T47D (cell line): ENCODE results near the gene APOBEC3H.
"Not testable (repeated sequence)": the region's sequence is repeated elsewhere in the genome, so short reads cannot be mapped to it uniquely, and the experiment has no call there.

Source experiments
- DNase-seq, 2 experiments: peaks; one replicate each; pipeline versions ENCODE4 v3.0.0 to v3.0.0-alpha.2; 2011 to 2012; ENCODE audit warnings: low read depth in 1 of 2, low spot score in 1 of 2
- JUND ChIP-seq: IDR thresholded peaks from 2 replicates; pipeline ENCODE4 v1.6.1; 2012; ENCODE audit warnings: low read depth
- in situ Hi-C: cut with HindIII; loops from 2 replicates; pipeline ENCODE4 v1.10.0; 2016; ENCODE audit warnings: low sequenced_read_pairs, low pct_unique_long_range_greater_than_20kb

Gene APOBEC3H

DNA sequence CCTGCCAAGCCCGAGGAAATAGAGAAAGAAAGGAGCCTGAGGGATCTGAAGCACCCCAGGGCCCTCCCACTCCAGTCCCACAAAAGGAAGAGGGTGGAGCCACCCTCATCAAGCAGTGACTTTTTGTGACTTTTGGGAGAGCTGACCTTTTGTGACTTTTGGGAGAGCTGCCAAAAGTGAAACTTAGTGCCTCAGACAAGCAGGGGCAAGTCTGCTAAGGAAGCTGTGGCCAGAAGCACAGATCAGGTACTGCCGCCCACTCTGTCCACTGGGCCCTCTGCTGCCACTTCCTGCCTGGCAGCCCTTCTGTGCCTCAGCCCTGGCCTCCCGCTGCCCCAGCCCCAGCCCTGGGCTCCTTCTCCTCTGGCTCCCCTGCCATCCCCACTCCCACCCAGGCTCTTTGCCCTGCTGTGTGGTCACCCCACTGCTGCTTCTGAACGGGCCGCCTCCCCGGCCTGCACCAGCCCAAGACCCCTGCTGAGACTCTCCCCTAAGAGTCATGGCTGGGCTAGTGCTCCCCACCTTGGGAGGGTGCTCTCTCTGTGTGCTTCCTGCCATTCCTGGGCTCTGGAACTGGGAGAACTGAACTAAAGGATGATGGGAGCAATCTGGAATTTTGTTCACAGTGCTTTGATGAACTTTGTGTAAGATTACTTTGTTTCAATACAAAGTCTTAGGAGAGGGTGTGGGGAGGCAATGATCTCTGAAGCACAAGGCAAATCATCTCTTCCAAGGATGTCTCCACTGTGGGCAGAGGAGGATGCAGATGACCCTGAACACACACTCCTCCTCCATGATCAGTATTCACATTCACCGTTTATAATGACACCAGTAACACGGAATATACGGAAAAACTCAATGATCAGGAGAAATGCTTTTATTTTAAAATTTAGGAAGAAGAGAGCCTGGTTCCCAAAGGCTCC lies at the start of gene APOBEC3H:
APOBEC3H (plus strand) TSS at position 147 of the 923 bp plus-strand sequence. CDS start 3,035 bp downstream, outside the sequence.
- in situ Hi-C loops: no loop called here
- TF ChIP-seq JUND: no peak
- DNase-seq: no peak

DNA sequence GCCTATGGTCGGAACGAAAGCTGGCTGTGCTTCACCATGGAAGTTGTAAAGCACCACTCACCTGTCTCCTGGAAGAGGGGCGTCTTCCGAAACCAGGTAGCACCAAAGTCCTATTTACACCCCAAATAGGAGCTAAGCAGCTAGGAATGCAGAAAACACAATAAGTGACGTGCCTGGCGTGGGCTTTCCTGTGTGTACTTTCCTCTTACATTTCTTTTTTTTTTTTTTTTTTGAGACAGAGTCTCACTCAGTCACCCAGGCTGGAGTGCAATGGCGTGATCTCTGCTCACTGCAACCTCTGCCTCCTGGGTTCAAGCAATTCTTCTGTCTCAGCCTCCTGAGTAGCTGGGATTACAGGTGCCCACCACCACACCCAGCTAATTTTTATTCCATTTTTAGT lies 47.6 kb upstream of the APOBEC3H start:
- in situ Hi-C loops: not testable (repeated sequence)

DNA sequence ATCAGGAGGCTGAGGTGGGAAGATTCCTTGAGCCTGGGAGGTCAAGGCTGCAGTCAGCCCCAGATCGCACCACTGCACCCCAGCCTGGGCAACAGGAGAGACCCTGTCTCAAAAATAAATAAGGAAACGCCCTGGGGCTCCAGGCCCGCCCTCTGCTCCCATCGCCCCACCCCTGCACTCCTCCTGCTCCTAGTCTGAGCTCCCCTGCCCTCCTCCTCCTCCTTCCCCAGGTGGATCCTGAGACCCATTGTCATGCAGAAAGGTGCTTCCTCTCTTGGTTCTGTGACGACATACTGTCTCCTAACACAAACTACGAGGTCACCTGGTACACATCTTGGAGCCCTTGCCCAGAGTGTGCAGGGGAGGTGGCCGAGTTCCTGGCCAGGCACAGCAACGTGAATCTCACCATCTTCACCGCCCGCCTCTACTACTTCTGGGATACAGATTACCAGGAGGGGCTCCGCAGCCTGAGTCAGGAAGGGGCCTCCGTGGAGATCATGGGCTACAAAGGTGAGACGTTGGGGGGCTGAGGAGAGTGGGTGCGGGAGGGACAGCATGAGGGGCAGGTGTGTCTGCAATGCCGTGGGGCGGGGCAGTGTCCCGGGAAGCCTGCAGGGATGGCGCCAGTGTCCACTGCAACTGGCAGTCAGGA lies 45.1 kb upstream of the APOBEC3H start:
- in situ Hi-C loops, DNase-seq: not testable (repeated sequence)

More for the DNA sequence above, 47.6 kb upstream of the APOBEC3H start:
- DNase-seq: not testable (repeated sequence)

GRCh38 chr22:39055658-39056057 lies 41.4 kb upstream of the APOBEC3H start:
- no peak for TF ChIP-seq JUND
- DNase-seq: no peak
- in situ Hi-C loops: no loop called here

DNA sequence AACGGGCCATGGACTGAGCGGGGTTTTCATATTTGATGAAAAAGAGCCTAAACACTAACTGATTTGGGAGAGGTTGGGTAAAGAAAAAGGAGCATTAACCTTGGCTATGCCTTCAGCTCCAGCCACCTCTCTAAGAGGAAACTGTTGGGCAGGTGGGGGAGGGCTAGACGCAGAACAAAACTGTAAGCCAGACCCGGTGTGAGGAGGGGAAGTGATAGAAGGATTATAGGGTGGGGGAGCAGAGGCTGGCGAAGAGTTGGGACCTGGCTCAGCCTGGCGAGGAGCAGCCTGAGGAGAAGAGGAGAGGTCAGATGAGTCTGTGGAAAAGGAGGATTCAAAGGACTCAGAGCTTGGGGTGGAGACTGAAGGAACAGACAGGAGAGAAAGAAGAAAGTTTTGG lies 35.8 kb upstream of the APOBEC3H start:
- in situ Hi-C loops, DNase-seq: not testable (repeated sequence)

DNA sequence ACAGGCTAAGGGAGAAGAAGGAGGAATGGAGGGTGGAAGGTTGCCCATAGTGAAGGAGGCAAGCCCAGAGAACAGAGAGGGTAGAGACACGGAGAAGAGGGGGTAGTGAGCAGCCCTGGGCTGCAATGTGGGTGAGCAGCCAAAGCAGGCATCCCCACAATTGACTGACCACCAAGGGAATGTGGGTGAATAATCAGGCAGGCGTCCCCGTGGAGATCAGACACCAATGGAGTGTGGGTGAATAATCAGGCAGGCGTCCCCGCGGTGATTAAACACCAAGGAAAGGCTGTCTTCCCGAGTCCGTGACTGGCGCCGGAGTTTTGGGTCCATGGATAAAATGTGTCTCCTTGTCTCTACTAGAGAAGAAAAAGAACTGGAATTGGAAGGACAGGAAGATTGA lies 35.1 kb upstream of the APOBEC3H start:
- DNase-seq, in situ Hi-C loops: not testable (repeated sequence)

DNA sequence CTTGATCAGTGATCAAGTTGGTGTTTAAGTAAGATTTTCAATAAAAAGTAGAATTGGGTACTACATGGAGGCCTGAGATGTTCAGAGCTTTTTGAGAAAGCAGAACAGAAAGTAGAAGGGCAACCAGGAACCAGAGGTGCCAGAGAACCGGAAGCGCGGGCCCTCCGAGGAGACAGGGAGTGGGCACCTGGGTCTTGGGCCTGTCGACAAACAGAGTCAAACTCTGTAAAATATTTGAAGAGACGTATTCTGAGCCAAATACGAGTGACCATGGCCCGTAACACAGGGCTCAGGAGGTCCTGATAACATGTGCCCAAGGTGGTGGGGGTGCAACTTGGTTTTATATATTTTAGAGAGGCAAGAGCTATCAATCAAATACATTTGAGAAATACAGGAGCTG lies 33.1 kb upstream of the APOBEC3H start:
- DNase-seq, in situ Hi-C loops: not testable (repeated sequence)

GRCh38 chr22:39066442-39067276 lies 30.4 kb upstream of the APOBEC3H start:
- DNase-seq, in situ Hi-C loops: not testable (repeated sequence)

DNA sequence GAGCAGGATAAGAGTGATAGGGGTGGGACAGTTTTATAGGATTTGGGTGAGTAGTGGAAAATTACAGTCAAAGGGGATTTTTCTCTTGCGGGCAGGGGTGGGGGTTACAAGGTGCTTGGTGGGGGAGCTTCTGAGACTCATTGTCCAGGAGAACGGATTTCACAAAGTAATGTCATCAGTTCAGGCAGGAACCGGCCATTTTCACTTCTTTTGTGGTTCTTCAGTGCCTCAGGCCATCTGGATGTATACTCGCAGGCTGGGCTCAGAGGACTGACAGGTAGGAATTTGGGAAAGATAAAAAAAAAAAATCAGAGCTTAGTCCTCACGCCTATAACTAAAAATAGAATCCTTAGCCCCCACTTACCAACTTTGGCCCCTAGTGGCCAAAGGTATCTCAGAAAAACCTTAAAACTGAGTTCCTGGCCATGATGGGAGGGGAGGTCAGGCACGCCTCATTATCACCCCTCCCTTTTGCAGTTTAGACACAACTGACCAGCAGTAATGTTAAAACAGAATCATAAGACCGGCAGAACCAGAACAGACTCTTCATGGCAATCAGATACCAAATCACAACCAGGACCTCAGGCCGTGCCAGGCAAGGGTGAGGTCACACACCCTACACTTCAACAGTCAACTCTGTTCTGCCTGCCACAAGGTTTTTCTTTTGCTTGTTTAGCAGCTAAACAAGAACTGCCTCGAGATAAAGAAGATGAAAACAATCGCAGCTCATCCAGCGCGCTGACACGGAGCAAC lies 28.8 kb upstream of the APOBEC3H start:
- in situ Hi-C loops: no loop called here
- DNase-seq: peak in 1 of 2 experiments; percentile 5
- TF ChIP-seq JUND: no peak

GRCh38 chr22:39070186-39070585 lies 26.9 kb upstream of the APOBEC3H start:
- no peak for TF ChIP-seq JUND
- DNase-seq: no peak
- in situ Hi-C loops: no loop called here

DNA sequence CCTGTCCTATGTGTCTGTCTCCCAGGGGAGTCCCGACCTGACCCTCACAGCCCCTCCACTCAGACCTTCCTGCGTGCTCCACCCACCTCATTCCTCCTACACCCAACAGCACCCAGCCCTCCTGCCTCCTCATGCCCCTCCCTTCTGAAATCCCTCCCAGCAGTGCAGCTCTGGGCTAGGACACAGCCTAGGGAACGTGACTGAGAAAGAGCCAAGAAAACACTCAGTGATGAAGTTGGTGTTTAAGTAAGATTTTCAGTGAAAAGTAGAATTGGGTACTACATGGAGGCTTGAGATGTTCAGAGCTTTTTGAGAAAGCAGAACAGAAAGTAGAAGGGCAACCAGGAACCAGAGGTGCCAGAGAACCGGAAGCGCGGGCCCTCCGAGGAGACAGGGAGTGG lies 24.5 kb upstream of the APOBEC3H start:
- in situ Hi-C loops, DNase-seq: not testable (repeated sequence)

DNA sequence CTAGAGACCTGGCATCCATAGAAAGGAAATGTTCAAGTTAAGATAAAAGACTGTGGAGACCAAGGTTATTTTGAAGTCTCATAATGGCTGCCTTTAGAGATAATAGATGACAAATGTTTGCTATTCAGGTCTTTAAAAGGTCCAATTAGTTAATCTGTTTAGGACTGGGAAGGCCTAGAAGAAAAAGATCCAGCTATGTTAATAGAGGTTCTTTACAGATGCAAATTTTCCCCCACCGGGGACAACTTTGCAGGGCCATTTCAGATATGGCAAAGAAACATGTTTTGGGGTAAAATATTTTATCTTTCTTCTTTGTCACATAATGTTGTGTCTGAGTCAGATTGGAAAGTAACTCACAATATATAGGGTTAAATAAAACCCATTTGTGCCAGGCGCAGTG lies 23.1 kb upstream of the APOBEC3H start:
- DNase-seq: no peak
- TF ChIP-seq JUND: no peak
- in situ Hi-C loops: no loop called here

- DNase-seq, in situ Hi-C loops: not testable (repeated sequence)
Measured at GRCh38 chr22:39076155-39077025, 20.7 kb upstream of the APOBEC3H start.

- in situ Hi-C loops, DNase-seq: not testable (repeated sequence)
Measured at GRCh38 chr22:39077026-39077840, 19.8 kb upstream of the APOBEC3H start, which contains the start of gene APOBEC3G. Gene APOBEC3G, plus strand, starts transcription at chr22:39077275. Its CDS starts 87 bp downstream, at chr22:39077362.

- in situ Hi-C loops: not testable (repeated sequence)
Measured at GRCh38 chr22:39077912-39078311, 19.1 kb upstream of the APOBEC3H start.

More at GRCh38 chr22:39077912-39078311, 19.1 kb upstream of the APOBEC3H start:
- not testable (repeated sequence) for DNase-seq
